Measurements from ENCODE around the gene TJP3. TPM values are rescaled to one million over a fixed set of nuclear protein-coding genes. Genes with fewer than 3 reads are reported as not detected.
A peak's percentile ranks its signal among the peaks of the same experiment; 100 is the strongest.
"Not testable (repeated sequence)": the region's sequence is repeated elsewhere in the genome, so short reads cannot be mapped to it uniquely, and the experiment has no call there.

TJP3 gene
- total RNA-seq = 40.9 TPM

- peak; percentile 59 for ATAC-seq
These were observed at the start of gene TJP3 for GRCh38 chr19:3708207-3708931. TSS of gene TJP3 (plus strand) at chr19:3708384. CDS start at chr19:3728433, 20,049 bp downstream.

DNA sequence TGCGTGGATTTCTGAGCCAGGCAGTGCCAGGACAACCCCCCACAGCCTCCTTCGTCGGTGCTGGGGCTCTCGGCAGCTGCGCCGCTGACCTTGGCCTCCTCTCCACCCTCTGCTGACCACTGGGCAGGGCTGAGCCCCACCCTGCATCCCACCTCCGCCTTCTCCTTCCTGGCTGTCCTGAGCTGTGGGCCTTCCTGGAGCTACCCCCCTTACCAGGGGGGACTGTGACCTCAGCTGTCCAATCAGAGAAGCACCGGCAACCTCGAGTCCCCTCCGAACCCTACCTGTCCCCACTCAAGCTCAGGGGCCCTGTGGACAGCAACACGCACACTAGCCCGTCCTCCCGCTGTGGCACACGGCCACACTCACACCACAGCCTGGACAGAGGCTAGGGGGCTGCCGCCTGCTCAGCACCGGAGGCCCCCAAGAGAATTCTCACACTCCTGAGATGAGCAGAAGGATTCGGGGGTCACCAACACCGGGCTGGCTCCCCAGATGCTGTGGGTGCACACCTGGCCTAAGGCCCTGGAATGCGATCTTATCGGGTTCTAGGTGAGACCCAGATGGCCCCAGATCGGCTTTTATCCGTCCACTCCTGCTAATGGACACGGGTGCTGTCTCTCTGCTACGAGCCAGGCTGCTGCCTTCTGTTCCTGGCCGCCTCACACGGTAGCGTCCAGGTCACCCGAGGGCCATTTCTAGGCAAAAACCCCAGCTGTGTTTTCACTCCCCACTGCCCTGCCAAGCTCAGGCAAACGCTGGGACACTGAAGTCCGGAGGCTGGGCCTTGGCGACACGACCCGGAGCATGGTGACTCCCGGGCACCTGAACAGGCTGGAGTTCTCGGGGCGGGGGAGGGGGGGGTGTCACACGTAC, 49.1 kb upstream of the TJP3 start:
- no peak for ATAC-seq

GRCh38 chr19:3659746-3660112, 48.5 kb upstream of the TJP3 start:
- no peak for ATAC-seq

DNA sequence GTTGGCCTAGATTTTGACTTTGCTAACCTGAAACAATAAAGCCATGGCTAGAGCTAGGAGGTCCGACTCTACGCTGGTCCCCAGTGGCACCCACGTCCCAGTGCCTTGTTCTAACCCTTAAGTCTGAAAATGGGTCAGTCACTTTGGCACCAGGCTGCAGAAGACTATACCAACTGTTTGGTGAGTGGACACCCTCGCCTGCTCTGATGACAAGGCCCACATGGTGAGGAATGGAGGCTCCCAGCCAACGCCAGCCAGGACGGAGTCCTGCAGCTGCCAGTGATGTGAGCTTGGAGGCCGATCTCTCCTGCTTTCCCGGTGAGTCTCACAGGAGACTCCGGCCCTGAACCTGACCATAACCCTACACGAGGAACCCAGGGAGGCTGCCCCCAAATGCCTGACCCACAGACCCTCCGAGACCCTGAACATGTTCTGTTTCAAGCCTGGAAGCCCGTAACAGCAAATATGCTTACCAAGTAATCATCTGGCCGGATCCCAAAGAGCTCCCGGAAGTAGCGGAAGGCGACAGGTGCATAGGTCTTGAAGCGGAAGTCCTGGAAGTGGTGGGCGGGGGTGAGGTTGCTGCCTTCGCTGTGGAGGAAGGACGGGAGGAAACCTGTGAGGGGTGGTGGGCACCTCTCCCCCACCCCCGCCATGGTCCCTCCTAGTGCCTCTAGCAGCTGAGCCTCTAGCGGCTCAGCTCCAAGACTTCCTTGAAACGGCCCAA, 47.5 kb upstream of the TJP3 start:
- no peak for ATAC-seq

- ATAC-seq = no peak
These were observed 46.6 kb upstream of the TJP3 start for GRCh38 chr19:3661284-3662238.

DNA sequence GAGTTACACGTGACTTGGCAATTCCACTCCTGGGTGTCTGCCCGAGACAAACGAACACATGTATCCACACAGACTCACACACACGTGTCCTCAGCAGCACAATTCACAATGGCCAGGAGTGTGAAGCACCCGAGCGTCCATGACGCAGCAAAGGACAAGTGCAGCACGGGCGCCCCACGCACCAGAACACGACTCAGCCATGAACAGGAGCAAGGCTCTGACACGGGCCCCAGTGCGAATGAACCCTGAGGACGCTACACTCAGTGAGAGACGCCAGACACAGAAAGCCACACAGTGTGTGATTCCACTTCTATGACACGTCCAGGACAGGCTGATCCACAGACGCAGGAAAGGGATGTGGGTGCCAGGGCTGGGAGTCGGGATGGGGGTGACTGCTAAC, 44.3 kb upstream of the TJP3 start:
- ATAC-seq = no peak

DNA sequence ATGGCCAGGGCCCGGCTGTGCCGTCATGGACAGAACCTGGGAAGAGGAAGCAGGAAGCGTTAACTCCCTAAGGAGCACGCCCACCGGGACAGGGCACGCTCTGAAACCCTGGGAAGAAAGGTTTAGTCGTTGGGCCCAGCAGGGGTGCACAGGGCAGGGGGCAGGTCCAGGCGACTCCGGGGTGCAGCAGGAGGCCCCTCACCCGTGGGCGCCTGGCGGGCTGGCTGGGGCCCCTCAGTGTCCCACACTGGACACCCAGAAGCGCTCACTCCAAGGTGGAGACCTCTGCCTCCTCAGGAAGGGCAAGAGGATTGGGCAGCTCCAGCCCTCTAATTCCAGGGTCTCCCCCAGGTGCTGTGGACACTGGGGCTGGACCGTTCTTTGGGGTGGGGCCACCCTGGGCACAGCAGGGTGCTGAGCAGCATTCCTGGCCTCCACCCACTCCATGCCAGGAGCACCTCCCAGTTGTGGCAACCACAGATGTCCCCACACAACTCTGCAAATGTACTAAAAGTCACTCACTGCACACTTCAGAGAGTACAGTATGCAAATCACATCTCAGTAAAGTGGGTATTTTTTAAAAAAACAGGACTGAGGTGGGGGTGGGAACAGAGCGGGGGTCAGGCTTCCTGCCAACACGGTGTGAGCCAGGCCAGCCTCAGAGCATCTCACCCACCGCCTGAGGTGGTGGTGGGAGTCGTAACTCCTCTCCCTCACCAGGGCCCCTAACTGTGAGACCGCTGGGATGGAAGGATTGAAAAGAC, 43.1 kb upstream of the TJP3 start:
- ATAC-seq = no peak

GRCh38 chr19:3665681-3666544, 42.3 kb upstream of the TJP3 start:
- ATAC-seq = peak; percentile 68

- not testable (repeated sequence) for ATAC-seq
These were observed 41.7 kb upstream of the TJP3 start for GRCh38 chr19:3666545-3666856.

- no peak for ATAC-seq
These were observed 41.0 kb upstream of the TJP3 start for GRCh38 chr19:3667037-3667638.

DNA sequence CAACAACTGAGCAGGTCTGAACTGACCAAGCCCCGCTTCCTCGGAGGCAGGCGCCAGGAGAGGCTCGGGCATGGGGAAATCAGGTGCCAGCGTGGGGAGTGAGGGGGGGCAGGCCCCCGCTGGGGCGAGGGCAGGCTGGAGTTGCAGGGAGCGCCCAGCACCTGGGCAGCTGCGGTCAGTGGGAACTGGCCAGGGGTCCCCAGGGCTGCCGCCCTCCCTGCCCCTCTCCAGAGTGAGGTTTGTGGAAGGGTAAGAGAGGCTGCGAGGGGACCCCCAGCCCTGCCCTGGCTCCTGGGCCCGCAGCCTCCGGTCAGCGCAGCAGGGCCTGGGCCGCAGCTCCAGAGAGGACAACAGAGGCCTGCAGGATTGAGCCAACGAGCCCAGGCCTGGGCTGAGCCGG, 40.4 kb upstream of the TJP3 start:
- ATAC-seq = no peak

DNA sequence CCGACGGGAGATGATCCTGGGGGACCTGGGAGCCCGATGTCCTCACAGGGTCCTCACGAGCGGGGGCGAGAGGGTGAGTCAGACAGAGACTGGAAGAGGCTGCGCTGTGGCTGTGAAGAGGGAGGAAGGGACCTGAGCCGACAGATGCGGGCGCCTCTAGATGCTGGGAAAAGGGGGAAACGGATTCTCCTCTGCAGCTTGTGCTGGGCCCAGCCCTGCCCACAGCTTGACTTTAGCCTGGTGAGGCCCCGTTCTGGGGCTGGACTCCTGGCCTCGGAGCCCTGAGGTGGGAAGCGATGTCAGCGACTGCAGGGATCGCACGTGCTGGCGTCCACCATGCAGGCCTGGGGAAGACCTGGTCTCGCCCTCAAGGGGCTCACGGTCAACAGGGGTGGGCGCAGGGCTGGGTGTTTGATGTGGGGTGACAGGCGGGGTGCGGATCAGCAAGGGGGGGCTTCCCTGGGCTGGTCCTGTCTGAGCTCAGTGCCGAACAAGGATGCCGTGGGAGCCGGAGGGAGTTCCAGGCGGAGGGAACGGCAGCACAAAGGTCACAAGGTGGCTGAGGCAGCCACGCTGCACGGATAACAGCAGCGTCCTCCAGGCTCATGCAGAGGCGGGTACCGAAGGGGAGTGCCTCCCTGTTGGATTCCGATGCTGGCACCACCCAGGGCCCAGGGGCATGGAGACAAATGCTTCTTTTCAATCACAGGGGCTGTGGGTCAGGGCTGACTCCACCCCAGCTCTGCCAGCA, 39.7 kb upstream of the TJP3 start:
- no peak for ATAC-seq

DNA sequence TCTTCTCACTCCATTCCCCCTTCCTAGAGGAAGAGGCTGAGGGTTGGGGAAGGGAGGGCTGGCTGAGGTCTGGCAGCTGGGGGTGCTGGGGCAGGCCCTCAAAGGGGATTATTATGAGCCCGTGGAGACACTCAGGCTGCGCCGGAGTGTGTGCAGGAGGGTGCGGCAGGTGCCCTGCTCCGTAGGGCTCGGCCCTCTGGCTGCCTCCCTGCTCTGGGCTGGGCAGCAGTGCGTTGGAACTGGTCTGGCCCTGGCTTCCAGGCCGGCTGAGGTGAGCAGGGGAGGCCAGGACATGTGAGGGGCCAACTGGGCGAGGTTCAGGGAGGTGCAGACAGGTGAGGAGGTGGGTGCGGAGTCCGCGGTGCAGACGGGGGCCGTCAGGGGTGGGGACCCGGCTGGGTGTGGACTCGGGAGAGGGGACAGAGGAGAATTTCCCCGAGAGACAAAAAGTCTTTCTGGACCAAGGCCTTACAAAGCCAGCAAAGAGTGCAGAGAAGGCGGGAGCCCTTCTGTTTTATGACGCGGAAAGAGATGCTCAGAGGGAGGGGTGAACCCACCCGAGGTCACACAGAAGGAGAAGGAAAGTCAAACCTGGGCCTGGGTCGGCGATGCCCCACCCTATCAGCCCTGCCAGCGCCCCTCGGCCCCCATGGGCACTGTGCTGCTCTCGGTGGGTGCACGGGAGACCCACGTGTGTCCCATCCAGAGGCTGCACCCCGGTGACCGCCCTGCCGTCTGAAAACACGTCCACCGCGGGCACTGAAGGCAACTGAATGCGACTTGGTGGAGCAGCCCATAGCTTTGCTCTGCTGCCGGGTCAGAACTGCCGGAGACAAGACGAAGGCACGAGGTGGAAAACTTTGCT, 38.9 kb upstream of the TJP3 start:
- ATAC-seq = peak; percentile 7

- no peak for ATAC-seq
These were observed 38.0 kb upstream of the TJP3 start for GRCh38 chr19:3669947-3670795.

DNA sequence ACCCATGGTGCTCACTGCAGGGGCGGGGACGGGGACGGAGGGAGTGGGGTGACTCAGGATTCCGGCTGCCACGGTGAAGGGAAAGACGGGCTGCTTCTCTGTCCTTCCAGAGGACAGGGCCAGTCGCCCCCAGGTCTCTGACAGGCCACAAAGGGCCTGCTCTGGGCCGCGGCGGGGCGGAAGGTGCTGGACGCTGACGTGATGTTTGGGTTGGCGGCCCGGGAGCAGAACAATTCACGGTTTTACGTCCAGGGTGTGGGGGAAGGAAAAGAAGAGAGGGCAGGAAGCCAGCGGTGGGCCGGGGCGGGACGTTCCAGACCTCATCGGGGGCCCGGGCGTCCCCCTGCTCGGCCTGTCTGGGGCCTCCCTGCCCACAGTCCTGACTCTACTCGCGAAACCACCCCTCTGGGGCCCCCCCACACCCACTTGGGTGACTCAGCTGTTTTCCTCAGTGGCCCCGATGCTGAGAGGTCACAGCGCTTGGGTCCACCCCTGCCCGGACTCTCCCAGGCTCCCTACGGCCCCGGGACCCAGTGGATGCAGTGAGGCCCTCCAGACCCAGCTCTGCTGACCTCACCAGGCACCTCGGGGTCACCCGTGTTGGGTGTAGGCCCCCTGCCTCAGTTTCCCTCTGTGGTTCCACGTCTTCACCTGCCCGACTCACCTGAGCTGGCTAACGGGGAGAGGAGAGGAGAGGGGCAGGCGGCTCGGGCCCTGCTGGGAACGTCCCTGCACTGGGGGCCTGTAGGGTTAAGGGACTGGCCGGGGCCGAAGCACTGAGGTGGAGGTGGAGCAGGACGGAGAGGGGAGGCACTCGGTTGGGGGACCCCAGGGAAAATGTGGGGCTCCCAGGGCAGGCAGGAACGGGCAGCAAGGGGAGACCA, 37.1 kb upstream of the TJP3 start:
- peak; percentile 24 for ATAC-seq
